ENCODE results near the gene KNSTRN.

Gene KNSTRN

GRCh38 chr15:40429068-40429710 lies 46.7 kb downstream of the KNSTRN start:
- H3K9ac ChIP-seq (ENCODE audit: low read length): no peak overlapping the region
- H3K36me3 ChIP-seq (ENCODE audit: control insufficient read depth, insufficient read depth, low read length, severe bottlenecking): no peaks in the 10 kb centered on the region
- no peaks in the 10 kb centered on the region for H3K27me3 ChIP-seq (replicated peaks; ENCODE audit: control insufficient read depth, insufficient read depth, low read length)
- H3K4me1 ChIP-seq (ENCODE audit: control insufficient read depth, insufficient read depth, low read length): peaks cover 11% of the 10 kb centered on the region
- H3K9me3 ChIP-seq (ENCODE audit: control insufficient read depth, low read length): no peaks in the 10 kb centered on the region
- no peak overlapping the region for H3K4me3 ChIP-seq (ENCODE audit: low read length)
- no peak for DNase-seq (ENCODE audit: low read depth)

GRCh38 chr15:40430271-40430805 lies 47.8 kb downstream of the KNSTRN start:
- no peaks in the 10 kb centered on the region for H3K36me3 ChIP-seq (ENCODE audit: control insufficient read depth, insufficient read depth, low read length, severe bottlenecking)
- DNase-seq (ENCODE audit: low read depth): peak; percentile 24
- H3K27me3 ChIP-seq (replicated peaks; ENCODE audit: control insufficient read depth, insufficient read depth, low read length): no peaks in the 10 kb centered on the region
- H3K4me1 ChIP-seq (ENCODE audit: control insufficient read depth, insufficient read depth, low read length): peaks cover 11% of the 10 kb centered on the region
- H3K9me3 ChIP-seq (ENCODE audit: control insufficient read depth, low read length): no peaks in the 10 kb centered on the region
- H3K9ac ChIP-seq (ENCODE audit: low read length): no peak overlapping the region
- H3K4me3 ChIP-seq (ENCODE audit: low read length): peak overlapping the region; percentile 24

GRCh38 chr15:40435023-40435709 lies 52.6 kb downstream of the KNSTRN start:
- no peaks in the 10 kb centered on the region for H3K9me3 ChIP-seq (ENCODE audit: control insufficient read depth, low read length)
- H3K36me3 ChIP-seq (ENCODE audit: control insufficient read depth, insufficient read depth, low read length, severe bottlenecking): no peaks in the 10 kb centered on the region
- no peak overlapping the region for H3K4me3 ChIP-seq (ENCODE audit: low read length)
- peaks cover 29% of the 10 kb centered on the region for H3K27me3 ChIP-seq (replicated peaks; ENCODE audit: control insufficient read depth, insufficient read depth, low read length)
- H3K4me1 ChIP-seq (ENCODE audit: control insufficient read depth, insufficient read depth, low read length): peaks cover 27% of the 10 kb centered on the region
- no peak for DNase-seq (ENCODE audit: low read depth)
- no peak overlapping the region for H3K9ac ChIP-seq (ENCODE audit: low read length)

- Histone ChIP-seq H3K27me3 (replicated peaks; ENCODE audit: control insufficient read depth, insufficient read depth, low read length) (peaks cover 29% of the 10 kb centered on the region), H3K4me3 (ENCODE audit: low read length) (no peak overlapping the region), H3K9me3 (ENCODE audit: control insufficient read depth, low read length) (no peaks in the 10 kb centered on the region), H3K36me3 (ENCODE audit: control insufficient read depth, insufficient read depth, low read length, severe bottlenecking) (no peaks in the 10 kb centered on the region), H3K4me1 (ENCODE audit: control insufficient read depth, insufficient read depth, low read length) (peaks cover 21% of the 10 kb centered on the region), H3K9ac (ENCODE audit: low read length) (no peak overlapping the region)
- DNase-seq (ENCODE audit: low read depth): peak; percentile 19
Measured at GRCh38 chr15:40435710-40436089, 53.2 kb downstream of the KNSTRN start.

GRCh38 chr15:40436116-40436891 lies 53.8 kb downstream of the KNSTRN start:
- Histone ChIP-seq H3K9me3 (ENCODE audit: control insufficient read depth, low read length) (no peaks in the 10 kb centered on the region), H3K4me1 (ENCODE audit: control insufficient read depth, insufficient read depth, low read length) (peaks cover 19% of the 10 kb centered on the region), H3K4me3 (ENCODE audit: low read length) (peak overlapping the region; percentile 59), H3K27me3 (replicated peaks; ENCODE audit: control insufficient read depth, insufficient read depth, low read length) (peaks cover 29% of the 10 kb centered on the region), H3K9ac (ENCODE audit: low read length) (no peak overlapping the region), H3K36me3 (ENCODE audit: control insufficient read depth, insufficient read depth, low read length, severe bottlenecking) (no peaks in the 10 kb centered on the region)
- peak; percentile 39 for DNase-seq (ENCODE audit: low read depth)

GRCh38 chr15:40436892-40437751 lies 54.6 kb downstream of the KNSTRN start:
- peak; percentile 22 for DNase-seq (ENCODE audit: low read depth)
- H3K27me3 ChIP-seq (replicated peaks; ENCODE audit: control insufficient read depth, insufficient read depth, low read length): peaks cover 29% of the 10 kb centered on the region
- no peaks in the 10 kb centered on the region for H3K9me3 ChIP-seq (ENCODE audit: control insufficient read depth, low read length)
- H3K9ac ChIP-seq (ENCODE audit: low read length): no peak overlapping the region
- peak overlapping the region; percentile 59 for H3K4me3 ChIP-seq (ENCODE audit: low read length)
- H3K36me3 ChIP-seq (ENCODE audit: control insufficient read depth, insufficient read depth, low read length, severe bottlenecking): no peaks in the 10 kb centered on the region
- peaks cover 19% of the 10 kb centered on the region for H3K4me1 ChIP-seq (ENCODE audit: control insufficient read depth, insufficient read depth, low read length)

- Histone ChIP-seq H3K27me3 (replicated peaks; ENCODE audit: control insufficient read depth, insufficient read depth, low read length) (peaks cover 29% of the 10 kb centered on the region), H3K9ac (ENCODE audit: low read length) (no peak overlapping the region), H3K4me1 (ENCODE audit: control insufficient read depth, insufficient read depth, low read length) (peaks cover 23% of the 10 kb centered on the region), H3K36me3 (ENCODE audit: control insufficient read depth, insufficient read depth, low read length, severe bottlenecking) (no peaks in the 10 kb centered on the region), H3K4me3 (ENCODE audit: low read length) (no peak overlapping the region), H3K9me3 (ENCODE audit: control insufficient read depth, low read length) (no peaks in the 10 kb centered on the region)
- DNase-seq (ENCODE audit: low read depth): no peak
Measured at GRCh38 chr15:40437752-40438687, 55.5 kb downstream of the KNSTRN start.

- Histone ChIP-seq H3K36me3 (ENCODE audit: control insufficient read depth, insufficient read depth, low read length, severe bottlenecking) (no peaks in the 10 kb centered on the region), H3K4me3 (ENCODE audit: low read length) (no peak overlapping the region), H3K9ac (ENCODE audit: low read length) (peak overlapping the region; percentile 84), H3K27me3 (replicated peaks; ENCODE audit: control insufficient read depth, insufficient read depth, low read length) (peaks cover 29% of the 10 kb centered on the region), H3K4me1 (ENCODE audit: control insufficient read depth, insufficient read depth, low read length) (peaks cover 28% of the 10 kb centered on the region), H3K9me3 (ENCODE audit: control insufficient read depth, low read length) (no peaks in the 10 kb centered on the region)
- DNase-seq (ENCODE audit: low read depth): no peak
Measured at GRCh38 chr15:40438712-40439111, 56.2 kb downstream of the KNSTRN start.

- Histone ChIP-seq H3K9me3 (ENCODE audit: control insufficient read depth, low read length) (no peaks in the 10 kb centered on the region), H3K4me3 (ENCODE audit: low read length) (peak overlapping the region; percentile 86), H3K9ac (ENCODE audit: low read length) (peak overlapping the region; percentile 84), H3K4me1 (ENCODE audit: control insufficient read depth, insufficient read depth, low read length) (peaks cover 29% of the 10 kb centered on the region), H3K36me3 (ENCODE audit: control insufficient read depth, insufficient read depth, low read length, severe bottlenecking) (no peaks in the 10 kb centered on the region), H3K27me3 (replicated peaks; ENCODE audit: control insufficient read depth, insufficient read depth, low read length) (peaks cover 29% of the 10 kb centered on the region)
- peak; percentile 50 for DNase-seq (ENCODE audit: low read depth)
Measured at GRCh38 chr15:40439461-40439959, 57.0 kb downstream of the KNSTRN start.
